Hematopoietic multipotent progenitor cell treated with erythropoietin and hydrocortisone succinate and interleukin-3 and kit ligand, for 8 days (in vitro differentiated cells): ENCODE measurements around the gene GRIK1.

Source experiments
- DNase-seq: peaks from one replicate; pipeline ENCODE4 v3.0.0-alpha.2; 2015

Gene GRIK1

DNA sequence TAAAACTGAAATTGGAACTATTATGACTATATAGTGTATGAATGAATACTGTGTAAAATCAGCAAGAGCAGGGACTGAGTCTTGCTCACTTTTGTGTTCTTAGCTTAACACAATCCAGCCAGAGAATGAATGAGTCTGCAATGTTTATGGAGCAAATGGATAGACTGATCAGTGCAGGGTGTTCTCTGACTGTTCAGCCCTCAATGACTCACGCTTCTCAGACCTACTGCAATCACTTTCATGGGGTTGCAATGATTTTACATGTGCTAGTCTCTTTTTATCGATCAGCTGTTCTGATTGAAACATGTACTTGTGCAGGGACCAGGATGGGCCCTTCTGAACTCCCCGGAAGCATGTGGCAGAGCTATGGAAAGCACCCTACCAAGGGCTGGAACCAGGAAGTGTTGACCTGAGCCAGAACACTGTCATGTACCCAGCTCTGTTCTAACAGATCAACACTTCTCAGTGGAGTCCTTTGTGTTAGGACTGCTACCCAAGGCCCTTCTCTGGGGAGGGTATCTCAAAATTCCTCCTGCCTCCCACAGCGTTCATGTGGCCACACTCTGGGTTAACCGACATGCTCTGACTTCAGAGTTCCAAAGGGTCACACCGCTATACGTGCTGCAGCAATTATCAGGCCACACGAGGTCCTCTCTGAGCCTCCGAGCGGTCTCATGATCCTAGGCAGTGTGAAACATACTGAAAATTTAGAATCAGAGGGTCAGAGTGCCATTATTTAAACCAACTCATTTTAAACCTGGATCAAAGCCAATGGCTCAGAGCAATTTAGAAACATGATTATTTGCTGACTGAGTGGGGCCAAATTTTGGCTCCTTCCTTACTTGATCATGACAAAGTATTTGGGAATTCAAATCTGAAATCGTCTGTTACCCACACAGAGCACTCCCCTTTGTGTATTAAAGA is 35.2 kb downstream of the GRIK1 start:
- no peak for DNase-seq

DNA sequence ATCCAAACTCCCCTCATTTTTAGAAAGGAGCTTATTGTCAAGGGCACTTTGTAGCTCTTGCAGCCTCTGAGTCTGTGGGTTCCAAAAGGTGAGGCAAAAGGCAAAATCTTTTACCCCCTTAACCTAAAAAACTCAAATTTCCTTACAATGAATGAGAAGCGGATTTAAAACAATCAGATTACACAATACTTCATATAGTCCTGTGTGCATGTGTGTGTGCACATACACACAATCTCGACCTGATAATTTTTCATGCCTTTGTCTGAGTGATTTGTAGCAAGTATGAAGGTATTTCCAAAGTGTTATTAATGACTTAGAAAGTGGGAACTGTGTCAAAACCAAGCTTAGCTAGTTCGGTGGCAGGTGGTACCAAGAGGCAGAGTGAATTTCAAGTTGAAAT is 42.9 kb downstream of the GRIK1 start:
- DNase-seq = no peak

DNA sequence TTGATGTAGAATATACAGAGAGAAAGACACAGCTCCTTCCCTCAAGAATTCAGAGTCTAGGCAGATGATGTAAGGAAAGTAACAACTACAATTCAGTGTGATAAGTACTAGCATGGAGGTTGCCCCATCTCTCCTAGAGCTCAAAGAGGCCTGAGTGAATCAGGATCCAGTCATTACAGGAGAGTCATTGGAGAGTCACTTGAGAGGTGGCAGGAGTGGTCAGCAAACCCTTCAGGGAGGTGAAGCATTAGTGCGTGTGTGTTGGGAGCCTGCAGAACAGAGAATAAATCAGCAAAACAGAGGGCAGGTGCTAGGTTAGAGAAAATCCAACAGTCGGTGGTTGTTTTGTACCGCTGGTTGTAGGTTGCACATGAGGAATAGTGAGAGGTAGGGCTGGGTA is 46.1 kb downstream of the GRIK1 start:
- no peak for DNase-seq

- DNase-seq = no peak
Measured at GRCh38 chr21:29892379-29892778, 47.4 kb downstream of the GRIK1 start.

DNA sequence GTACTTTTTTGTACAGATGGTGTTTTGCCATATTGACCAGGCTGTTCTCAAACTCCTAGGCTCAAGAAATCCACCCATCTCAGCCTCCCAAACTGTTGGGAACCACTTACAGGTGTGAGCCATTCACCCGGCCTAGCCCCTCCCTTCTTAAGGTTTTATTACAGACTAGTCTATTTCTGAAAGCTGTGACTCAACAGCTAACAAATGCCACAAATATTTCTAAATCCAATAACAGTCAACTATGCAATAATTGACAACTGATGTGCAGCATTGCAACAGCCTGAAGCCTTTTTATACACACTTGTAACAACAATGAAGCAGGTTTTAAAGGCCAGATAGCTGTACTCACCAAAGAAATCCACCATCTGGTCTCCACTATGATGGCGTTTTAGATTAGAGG is 51.4 kb downstream of the GRIK1 start:
- DNase-seq = no peak

DNA sequence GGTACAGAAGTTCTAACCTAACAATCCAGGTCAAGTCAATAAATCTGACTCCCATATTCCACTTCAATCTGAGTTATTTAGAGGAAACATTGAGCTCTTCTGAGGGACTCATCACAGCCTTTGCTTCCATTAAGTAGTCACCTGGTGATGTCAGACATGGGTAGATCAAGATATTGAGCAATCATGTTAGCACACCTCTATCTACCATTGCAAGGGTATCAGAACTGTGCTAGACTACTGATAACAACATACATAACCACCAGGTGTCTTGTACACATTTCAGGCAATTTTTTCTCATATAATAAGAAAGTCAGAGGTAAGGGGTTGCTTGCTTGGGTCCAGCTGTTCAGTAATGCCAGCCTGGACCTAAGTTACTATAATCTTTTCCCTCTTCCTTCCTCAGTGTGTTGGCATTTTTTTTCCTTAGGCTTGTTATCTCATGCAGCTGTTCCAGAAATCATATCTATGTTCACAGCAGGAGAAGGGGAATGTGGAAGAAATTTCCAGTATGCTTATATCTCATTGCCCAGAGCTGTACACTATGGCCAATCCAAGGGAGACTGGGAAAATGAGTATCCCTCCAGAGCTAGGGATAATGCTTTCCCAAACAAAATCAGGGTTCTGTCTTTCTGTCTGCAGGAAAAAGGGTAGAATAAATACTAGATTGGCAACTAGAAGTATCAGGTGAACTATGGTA is 52.3 kb downstream of the GRIK1 start:
- DNase-seq = no peak

DNA sequence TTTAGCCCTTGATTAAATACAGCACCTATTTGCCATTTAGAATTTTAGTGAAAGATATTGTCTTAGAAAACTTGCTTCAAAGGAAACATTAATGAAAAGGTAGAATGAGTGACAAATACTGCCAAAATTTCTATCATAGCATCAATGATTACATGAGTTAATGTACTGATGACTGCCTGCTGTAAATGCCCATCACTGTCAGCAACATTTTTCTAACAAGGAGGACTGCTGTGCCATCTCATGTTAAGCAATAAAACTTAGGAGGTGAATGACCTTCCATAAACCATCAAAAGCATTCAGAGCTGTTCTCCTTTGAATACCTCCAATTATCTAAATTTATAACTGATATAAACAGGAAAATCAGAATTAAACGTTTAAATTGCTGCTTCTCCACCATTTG is 54.3 kb downstream of the GRIK1 start:
- no peak for DNase-seq

DNA sequence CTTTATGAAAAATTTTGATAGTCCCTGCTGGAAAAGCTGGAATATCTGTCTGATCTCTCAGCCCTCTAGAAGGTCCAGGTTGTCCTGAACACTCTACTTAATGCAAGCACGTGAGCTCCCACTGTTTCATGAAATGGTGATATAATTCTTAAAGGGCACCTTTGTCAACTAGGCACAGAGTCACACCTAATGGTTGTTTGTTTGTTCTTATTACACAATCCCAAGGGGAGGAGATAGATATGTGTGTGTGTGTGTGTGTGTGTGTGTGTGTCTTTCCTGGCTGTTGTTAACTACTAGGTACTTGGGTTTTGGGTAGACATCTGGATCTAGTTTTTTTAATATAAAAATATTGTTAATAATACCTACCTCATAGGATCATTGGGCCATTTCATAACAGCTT is 63.9 kb downstream of the GRIK1 start:
- DNase-seq = no peak

DNA sequence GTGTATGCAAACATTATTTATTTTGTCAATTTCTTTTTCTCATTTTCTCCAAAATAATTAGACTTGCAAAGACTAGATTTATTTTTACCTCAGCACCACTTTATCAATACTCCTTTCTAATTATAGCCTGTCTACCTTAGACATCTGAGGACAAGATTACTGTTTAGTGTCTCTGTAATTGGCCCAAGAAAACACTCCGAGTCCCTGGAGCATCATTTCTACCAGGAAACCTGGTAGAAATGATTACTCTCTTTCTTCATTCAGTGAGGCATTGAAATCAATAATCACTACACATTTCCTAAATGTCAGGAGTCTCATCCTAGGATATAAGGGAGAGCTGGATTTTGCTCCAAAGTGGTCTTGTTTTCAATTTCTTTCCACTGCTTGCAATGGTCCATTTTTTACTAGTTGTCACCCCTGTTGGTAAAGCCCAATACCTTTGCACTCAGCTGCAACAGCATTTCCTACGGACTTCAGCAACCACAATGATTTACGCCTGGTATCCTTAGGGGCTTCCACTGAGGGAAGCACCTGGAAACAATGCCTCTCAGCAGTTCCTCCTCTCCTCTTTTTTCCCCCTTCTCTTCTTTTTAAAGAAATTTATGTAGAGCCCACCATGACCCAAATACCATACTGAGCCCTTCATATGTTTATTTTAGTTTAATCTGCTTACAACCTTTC is 64.6 kb downstream of the GRIK1 start:
- no peak for DNase-seq

DNA sequence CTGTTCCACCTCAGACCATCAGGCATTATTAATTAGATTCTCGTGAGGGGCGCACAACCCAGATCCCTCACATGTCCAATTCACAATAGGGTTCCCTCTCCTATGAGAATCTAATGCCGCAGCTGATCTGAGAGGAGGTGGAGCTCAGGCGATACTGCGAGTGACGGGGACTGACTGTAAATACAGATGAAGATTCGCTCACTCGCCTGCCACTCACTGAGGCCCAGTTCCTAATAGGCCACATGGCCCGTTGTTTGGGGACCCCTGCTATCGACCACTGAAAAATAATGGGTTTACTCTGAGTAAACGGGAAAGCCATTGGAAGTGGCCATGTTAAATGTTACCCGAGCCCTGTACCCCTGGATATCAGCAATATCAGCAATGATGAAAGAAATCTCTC is 65.9 kb downstream of the GRIK1 start:
- no peak for DNase-seq

DNA sequence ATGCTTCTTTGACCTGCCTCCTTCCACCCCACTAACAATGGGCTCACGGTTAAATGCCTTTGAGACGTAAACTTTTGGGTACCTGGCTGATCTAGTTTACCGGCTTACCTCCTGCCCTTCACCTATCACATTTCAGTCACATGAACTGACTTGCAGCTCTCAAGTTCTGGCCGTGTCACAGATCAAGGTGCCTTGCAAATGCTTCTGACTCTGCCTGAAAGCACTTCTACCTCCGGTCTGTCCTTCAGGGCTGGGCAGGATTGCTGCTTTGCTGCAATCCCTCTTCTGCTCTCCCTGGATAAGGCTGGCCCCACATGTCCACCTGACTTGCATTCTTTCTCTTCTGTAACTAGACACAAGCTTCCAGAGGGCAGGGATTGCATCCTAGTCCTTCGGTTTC is 69.0 kb downstream of the GRIK1 start:
- no peak for DNase-seq

GRCh38 chr21:29867796-29868195 is 72.0 kb downstream of the GRIK1 start:
- no peak for DNase-seq

DNA sequence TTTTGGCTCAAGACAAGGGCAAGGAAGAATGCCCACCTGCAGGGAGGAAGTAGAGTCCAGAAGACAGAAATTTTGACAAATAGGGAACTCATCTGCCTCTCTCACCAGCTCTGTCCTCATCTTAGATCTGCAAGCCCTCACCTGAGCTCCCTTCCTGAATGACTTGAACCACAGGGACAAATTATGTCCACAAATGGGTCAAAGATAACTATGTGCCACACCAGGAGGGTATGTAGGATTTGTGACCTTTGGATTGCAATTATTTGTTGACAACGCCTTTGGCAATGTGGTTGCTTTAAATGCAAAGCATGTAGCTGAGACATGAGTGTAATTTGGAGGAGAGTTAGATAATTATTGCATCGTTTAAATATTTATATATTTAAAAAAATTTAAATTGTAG is 79.5 kb downstream of the GRIK1 start:
- DNase-seq = no peak

DNA sequence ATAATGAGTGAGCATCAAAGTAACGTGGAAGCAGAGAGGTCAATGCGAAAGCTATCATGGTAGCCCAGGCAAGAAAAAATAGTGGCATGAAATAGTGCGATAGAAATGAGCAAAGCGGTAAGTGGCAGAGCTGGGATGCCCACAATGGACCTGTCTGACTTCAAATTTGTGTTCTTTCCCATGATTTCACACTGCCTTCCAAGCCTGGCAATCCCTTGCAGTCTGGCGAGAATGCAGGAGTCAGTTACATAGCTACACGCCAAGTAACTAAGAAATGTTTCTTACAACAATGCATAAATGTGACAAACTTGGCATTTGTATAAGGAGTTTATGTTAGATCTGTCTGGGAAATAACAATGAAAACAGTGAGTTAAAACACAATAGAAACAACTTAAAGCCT is 82.6 kb downstream of the GRIK1 start:
- DNase-seq = no peak

DNA sequence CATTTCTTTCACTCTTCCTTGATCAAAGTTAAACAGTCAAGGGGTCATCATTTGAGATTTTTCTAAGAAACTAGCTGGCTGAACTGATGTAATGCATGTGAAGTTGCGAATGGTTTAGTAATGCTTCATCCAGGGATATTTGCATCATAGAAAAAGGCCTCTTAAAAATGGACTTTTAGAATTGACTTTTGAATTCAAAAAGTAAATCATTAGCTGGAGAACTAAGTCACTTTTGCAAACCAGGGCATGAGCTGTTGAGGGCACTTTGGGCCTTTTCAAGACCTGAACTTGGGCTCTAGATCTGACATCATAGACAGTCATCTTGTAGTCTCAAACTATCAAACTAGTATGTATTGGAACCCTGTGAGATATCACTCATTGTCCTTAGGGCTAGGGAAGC is 85.0 kb downstream of the GRIK1 start:
- DNase-seq = no peak

DNA sequence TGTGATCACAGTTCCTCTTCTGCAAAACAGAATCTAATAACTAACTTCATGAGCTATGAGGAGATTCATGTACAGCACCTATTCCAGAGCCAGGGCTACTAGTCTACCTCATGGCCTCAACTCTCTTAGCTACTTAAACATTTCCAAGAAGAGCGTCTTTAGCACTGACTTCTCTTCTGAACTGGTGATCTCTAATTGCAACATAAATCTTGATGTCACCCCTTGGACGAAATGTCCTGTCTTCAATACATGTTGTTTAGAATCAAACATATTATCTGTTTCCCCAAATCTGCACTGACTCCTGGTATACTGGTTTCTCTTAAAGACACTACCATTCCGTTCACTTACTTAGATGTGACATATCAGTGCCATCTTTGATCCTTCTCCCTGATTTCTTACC is 88.2 kb downstream of the GRIK1 start:
- no peak for DNase-seq

DNA sequence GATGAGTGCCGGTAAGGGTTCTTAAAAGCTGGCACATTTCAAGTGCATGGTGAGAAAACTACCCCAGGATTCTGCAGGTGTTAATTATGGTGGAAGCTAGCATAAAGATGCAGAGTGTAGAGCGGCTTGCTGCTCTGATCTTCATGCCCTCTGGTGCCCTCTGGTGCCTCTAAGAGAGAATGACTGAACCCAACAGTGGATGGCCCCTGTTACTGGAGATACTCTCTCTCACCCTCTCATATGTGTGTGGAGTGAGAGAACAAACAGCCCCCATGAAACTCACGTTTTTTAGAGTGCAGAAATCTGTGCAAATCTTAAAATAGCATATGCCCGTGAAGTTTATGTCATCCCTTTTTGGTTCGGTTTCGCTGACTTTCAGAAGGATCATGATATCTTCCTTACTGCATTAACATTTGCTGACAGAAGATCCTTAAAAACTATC is 90.0 kb downstream of the GRIK1 start:
- DNase-seq = peak; percentile 63

GRCh38 chr21:29843804-29844203 is 96.0 kb downstream of the GRIK1 start:
- DNase-seq = no peak

- no peak for DNase-seq
Measured at GRCh38 chr21:29834617-29835016, 105.2 kb downstream of the GRIK1 start.

- DNase-seq = no peak
Measured at GRCh38 chr21:29832217-29832616, 107.6 kb downstream of the GRIK1 start.

DNA sequence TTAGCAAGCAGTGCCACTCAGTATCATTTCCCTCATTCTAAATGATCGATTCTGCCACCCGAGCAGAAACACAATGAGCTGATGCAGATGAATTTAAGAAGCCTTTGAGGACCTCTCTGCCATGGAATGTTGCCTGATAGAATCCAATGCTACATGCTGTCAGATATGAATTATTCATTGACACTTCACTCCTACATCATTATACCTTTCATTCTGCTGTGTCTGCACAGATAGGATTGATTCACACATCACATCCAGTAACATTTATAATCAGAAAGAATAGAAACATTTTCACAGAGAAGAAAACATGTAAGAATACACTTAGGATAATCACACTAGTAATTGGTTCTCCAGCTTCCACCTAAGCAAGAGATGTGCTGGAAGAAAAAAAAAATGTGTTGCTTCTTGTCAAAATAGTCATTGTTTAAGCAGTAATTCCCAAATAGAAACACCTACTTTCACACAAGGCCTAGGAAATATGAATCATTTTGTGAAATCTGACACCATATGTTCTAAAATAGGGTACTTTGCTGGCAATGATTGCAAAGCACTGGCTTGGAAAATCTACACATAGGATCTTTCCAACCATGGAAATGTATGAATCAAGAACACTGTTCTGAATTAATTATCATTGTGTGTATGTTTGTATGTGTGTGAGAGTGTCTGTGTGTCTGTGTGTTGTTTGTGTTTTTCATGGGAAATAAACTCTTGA is 110.1 kb downstream of the GRIK1 start:
- DNase-seq = no peak

DNA sequence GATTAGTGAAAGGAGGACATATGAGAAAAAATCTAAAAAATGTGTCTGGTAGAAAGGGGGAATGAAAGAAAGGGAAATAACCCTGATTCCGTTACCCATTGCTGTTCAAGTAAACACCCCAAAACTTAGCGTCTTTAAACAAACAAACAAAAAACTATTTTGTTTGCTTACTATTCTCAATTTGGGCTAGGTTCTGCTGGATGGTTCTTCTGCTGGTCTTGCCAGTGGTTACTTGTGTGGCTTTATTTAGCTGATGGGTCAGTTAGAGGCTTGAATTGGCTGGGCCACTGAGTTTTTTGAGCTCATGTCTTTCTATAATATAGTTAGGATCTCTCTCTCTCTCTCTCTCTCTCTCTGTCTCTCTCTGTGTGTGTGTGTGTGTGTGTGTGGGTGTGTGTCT is 112.1 kb downstream of the GRIK1 start:
- no peak for DNase-seq

DNA sequence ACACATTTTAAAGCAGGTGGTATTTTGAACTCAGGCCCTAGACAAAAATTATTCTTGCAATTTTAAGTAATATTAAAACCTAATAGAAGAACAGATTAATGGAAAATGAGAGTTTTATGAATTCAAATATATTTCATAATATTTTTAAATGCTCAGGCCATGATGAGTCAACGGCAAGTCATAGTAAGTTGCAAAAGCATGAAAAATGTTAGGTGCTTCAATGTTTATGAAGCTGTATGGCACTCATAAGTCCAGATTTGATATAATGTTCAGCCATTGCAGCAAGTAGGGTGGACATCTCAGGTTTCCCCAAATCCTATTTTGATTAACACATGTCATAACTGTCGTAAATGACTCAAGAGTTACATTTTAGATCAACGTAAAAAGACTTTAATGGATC is 112.6 kb downstream of the GRIK1 start:
- no peak for DNase-seq
